Measurements from ENCODE around the gene TSC22D3.

- TF ChIP-seq POLR2AphosphoS5 (IDR thresholded peaks at IDR 0.05; ENCODE audit: low read depth, low read length) (no peak), REST (IDR thresholded peaks at IDR 0.05; ENCODE audit: insufficient read depth in 1 of 2, low read depth in 2 of 2, low read length in 2 of 2) (no peak), FOXP2 (optimal IDR thresholded peaks at IDR 0.05; ENCODE audit: borderline replicate concordance, extremely low read depth, extremely low read length, insufficient read depth) (no peak)
Measured at GRCh38 chrX:107741404-107741790, 34.2 kb downstream of the TSC22D3 start.

Measured in PFSK-1 (cell line).